ENCODE measurements around the gene ZKSCAN3.

GRCh38 chr6:28340310-28341095, 9.2 kb upstream of the ZKSCAN3 start:
- TF ChIP-seq CTCF (conservative IDR thresholded peaks at IDR 0.05; ENCODE audit: low read depth, low read length), result no peak
- TF ChIP-seq POLR2A (IDR thresholded peaks at IDR 0.05; ENCODE audit: low read depth, low read length), result no peak
- TF ChIP-seq CEBPB (IDR thresholded peaks at IDR 0.05; ENCODE audit: low read depth, low read length), result no peak
